Natural killer cell (primary cell): ENCODE results near the gene GABRA6. TPM values are rescaled to one million over a fixed set of nuclear protein-coding genes. Genes with fewer than 3 reads are reported as not detected.

Source experiments
- ATAC-seq, 3 donors: fragments of 150-1000 bp in 2 of 3; fragments of 200-7000 bp in 1 of 3; cut with Tn5 transposase; 1 replicate in 1 of 3; 2 replicates in 2 of 3; pipeline ENCODE4 v1.10.0; 2021; ENCODE audit warnings: mild to moderate bottlenecking in 2 of 3, moderate library complexity in 2 of 3
- DNase-seq, 2 donors: peaks; one replicate each; pipeline versions ENCODE4 v3.0.0 to v3.0.0-alpha.2; 2013 to 2021; ENCODE audit warnings: mixed read lengths in 1 of 2
- H3K27ac ChIP-seq: one replicate; pipeline ENCODE4 v1.5.1; 2013; ENCODE audit warnings: mild to moderate bottlenecking, low read length
- H3K27me3 ChIP-seq: one replicate; pipeline ENCODE4 v1.6.1; 2013; ENCODE audit warnings: low read length; ENCODE audit not compliant: control insufficient read depth, insufficient read depth
- H3K36me3 ChIP-seq: one replicate; pipeline ENCODE4 v1.6.1; 2013; ENCODE audit warnings: low read length; ENCODE audit not compliant: control insufficient read depth, insufficient read depth
- H3K4me1 ChIP-seq: one replicate; pipeline ENCODE4 v1.6.1; 2013; ENCODE audit warnings: low read length; ENCODE audit not compliant: control insufficient read depth, insufficient read depth
- H3K4me3 ChIP-seq: one replicate; pipeline ENCODE4 v1.5.1; 2013; ENCODE audit warnings: low read length
- H3K9me3 ChIP-seq: one replicate; pipeline ENCODE4 v1.6.1; 2013; ENCODE audit warnings: low read length; ENCODE audit not compliant: control insufficient read depth, insufficient read depth
- H3K27ac Mint-ChIP-seq, 2 donors: one replicate each; pipeline ENCODE4 v1.8.0; 2022; ENCODE audit warnings: mild to moderate bottlenecking in 2 of 2, mixed read lengths in 2 of 2, moderate library complexity in 1 of 2
- H3K27me3 Mint-ChIP-seq, 2 donors: one replicate each; pipeline ENCODE4 v1.8.0; 2022; ENCODE audit warnings: low read depth in 2 of 2, mixed read lengths in 2 of 2
- H3K36me3 Mint-ChIP-seq: one replicate; pipeline ENCODE4 v1.8.0; 2022; ENCODE audit warnings: mixed read lengths
- H3K4me1 Mint-ChIP-seq, 2 donors: one replicate each; pipeline ENCODE4 v1.8.0; 2022; ENCODE audit warnings: mixed read lengths in 2 of 2
- H3K4me3 Mint-ChIP-seq: one replicate; pipeline ENCODE4 v1.8.0; 2022; ENCODE audit warnings: mild to moderate bottlenecking, moderate library complexity, mixed read lengths
- H3K9me3 Mint-ChIP-seq, 2 donors: one replicate each; pipeline ENCODE4 v1.8.0; 2022; ENCODE audit warnings: mixed read lengths in 2 of 2
- WGBS: methylation state at CpG from one replicate; pipeline ENCODE4 v1.1.7; 2013; ENCODE audit warnings: missing lambda C conversion rate; ENCODE audit not compliant: insufficient coverage; 5-methylcytosine and 5-hydroxymethylcytosine counted together
- intact Hi-C: fragments of 100-400 bp; cut with micrococcal nuclease; formaldehyde crosslinking; loops from one replicate; pipeline ENCODE4 v1.14.2; 2022
- total RNA-seq, 4 donors: library from RNA; stranded (reverse); fragments of 120-200 nt in 1 of 4; gene quantifications; one replicate each; pipeline versions ENCODE4 v1.2.3 to v1.2.4, GENCODE V29; 2013 to 2022
- TF ChIP-seq, protein P1 (sequence below): fragments of 200-600 bp; IDR thresholded peaks from one replicate; pipeline ENCODE4 v1.8.0; 2022; ENCODE audit warnings: antibody characterized with exemption

Gene GABRA6
- total RNA-seq, 3 donors from 2014 or later (not counting 1 experiment from before 2014, with no cell fraction given) = not detected

DNA sequence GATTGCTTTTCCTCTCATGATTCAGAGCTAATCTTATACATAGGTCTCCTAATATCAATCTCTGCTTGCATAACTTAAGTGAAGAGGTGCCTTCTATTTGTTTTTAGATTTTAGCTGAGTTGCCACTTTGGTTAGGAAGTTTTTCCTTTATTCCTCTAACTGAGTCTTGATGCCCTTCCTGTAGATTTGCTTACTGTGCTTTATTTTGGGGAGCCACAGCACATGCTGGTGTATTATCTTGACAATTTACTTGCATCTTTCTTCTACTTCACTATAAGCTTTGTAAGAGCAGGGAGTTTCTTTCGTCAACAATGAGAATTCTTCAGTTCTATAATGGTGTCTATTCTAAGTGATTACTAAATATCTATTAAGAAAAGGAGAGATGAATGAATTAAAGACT lies 54.9 kb downstream of the GABRA6 start:
- Mint-ChIP-seq H3K27ac (no peak overlapping the region), H3K27me3 (no peaks in the 10 kb centered on the region), H3K4me3 (no peak overlapping the region), H3K4me1 (no peaks in the 10 kb centered on the region), H3K36me3 (peaks cover 11% of the 10 kb centered on the region), H3K9me3 (peaks cover 12 to 20% of the 10 kb centered on the region in 2 donors)
- H3K27ac ChIP-seq = no peak overlapping the region
- TF ChIP-seq, protein P1, sequence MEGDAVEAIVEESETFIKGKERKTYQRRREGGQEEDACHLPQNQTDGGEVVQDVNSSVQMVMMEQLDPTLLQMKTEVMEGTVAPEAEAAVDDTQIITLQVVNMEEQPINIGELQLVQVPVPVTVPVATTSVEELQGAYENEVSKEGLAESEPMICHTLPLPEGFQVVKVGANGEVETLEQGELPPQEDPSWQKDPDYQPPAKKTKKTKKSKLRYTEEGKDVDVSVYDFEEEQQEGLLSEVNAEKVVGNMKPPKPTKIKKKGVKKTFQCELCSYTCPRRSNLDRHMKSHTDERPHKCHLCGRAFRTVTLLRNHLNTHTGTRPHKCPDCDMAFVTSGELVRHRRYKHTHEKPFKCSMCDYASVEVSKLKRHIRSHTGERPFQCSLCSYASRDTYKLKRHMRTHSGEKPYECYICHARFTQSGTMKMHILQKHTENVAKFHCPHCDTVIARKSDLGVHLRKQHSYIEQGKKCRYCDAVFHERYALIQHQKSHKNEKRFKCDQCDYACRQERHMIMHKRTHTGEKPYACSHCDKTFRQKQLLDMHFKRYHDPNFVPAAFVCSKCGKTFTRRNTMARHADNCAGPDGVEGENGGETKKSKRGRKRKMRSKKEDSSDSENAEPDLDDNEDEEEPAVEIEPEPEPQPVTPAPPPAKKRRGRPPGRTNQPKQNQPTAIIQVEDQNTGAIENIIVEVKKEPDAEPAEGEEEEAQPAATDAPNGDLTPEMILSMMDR = no peak
- H3K4me1 ChIP-seq = no peaks in the 10 kb centered on the region
- H3K4me3 ChIP-seq = no peak overlapping the region
- peaks cover 18% of the 10 kb centered on the region for H3K9me3 ChIP-seq
- no peaks in the 10 kb centered on the region for H3K27me3 ChIP-seq
- WGBS = no CpG with 5 or more reads among the region's 1 CpG
- intact Hi-C loops = no loop called here
- H3K36me3 ChIP-seq = no peaks in the 10 kb centered on the region
- ATAC-seq = no peak
- DNase-seq = no peak

DNA sequence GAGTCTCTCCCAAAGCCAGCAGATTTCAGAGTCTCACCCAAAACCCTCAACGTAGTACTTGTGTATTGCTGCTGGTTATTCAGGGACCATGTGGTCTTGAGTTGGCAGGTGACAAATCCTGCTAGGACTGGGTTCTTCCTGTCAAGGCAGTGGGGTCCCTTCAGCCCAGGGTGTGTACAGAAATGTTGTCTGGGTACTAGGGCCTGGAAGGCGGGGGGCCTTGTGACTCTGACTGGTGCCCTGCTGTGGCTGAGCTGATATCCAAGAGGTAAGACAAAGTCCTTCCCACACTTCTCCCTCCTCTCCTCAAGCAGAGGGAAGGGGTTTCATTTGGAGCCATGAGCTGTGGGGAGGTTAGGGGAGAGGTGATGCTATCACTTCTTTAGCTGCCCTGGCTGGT lies 58.8 kb downstream of the GABRA6 start:
- Mint-ChIP-seq H3K36me3 (no peaks in the 10 kb centered on the region), H3K27me3 (no peaks in the 10 kb centered on the region), H3K9me3 (peaks cover 9 to 15% of the 10 kb centered on the region in 2 donors), H3K4me1 (no peaks in the 10 kb centered on the region), H3K27ac (no peak overlapping the region), H3K4me3 (no peak overlapping the region)
- Histone ChIP-seq H3K27me3 (no peaks in the 10 kb centered on the region), H3K4me3 (no peak overlapping the region), H3K9me3 (peaks cover 16% of the 10 kb centered on the region), H3K4me1 (no peaks in the 10 kb centered on the region), H3K36me3 (no peaks in the 10 kb centered on the region), H3K27ac (no peak overlapping the region)
- DNase-seq (no peak), ATAC-seq (no peak)
- TF ChIP-seq, protein P1 = no peak
- intact Hi-C loops = no loop called here
- WGBS = 92% methylated on average over 1 of the region's 2 CpGs

DNA sequence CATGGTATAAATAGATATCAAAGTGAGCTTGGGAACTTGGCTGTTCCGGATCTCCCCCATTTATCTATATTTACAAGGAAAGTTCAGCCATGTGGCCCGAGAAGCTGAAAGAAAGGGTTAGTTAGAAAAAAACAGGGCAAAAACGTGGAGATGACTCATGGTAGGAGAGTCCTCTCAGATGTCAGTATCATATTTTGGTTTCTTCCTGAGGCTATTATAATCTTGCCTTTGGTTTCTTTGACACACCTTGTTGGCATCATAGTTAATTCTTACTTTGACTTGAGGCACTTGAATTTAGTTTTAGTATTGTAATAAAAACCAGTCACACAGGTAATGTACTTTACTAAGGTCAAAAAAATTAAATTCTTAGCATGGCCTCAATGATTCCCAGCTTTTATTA lies 59.9 kb downstream of the GABRA6 start:
- intact Hi-C loops = no loop called here
- no peak overlapping the region for H3K27ac Mint-ChIP-seq
- no peak for DNase-seq
- ATAC-seq = no peak
- H3K9me3 ChIP-seq = peaks cover 16% of the 10 kb centered on the region
- H3K4me1 Mint-ChIP-seq = no peaks in the 10 kb centered on the region
- no peaks in the 10 kb centered on the region for H3K27me3 Mint-ChIP-seq
- H3K27me3 ChIP-seq = no peaks in the 10 kb centered on the region
- H3K36me3 Mint-ChIP-seq = no peaks in the 10 kb centered on the region
- no peak overlapping the region for H3K27ac ChIP-seq
- WGBS = 36% methylated on average over 2 of the region's 3 CpGs
- no peak overlapping the region for H3K4me3 ChIP-seq
- H3K4me1 ChIP-seq = no peaks in the 10 kb centered on the region
- TF ChIP-seq, protein P1 = no peak
- peaks cover 8 to 9% of the 10 kb centered on the region in 2 donors for H3K9me3 Mint-ChIP-seq
- H3K36me3 ChIP-seq = no peaks in the 10 kb centered on the region
- H3K4me3 Mint-ChIP-seq = no peak overlapping the region

DNA sequence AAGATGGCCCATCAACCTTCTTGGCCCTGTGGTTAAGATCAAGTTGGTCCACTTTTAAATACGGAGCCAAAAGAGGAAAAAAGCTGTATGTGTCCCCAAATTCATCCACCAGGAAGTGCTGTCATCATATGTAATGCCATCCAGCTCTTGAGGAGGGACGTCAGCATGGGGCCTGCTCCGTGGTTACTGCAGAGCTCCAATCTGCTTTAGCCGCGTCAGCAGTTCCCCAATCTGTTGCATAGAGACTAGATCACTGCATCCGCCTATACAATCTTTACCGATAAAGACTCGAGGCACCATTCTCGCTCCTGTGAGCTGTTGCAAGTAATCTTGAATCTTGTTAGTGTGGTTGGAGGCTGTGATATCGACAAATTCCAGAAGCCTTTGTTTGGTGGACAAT lies 65.7 kb downstream of the GABRA6 start:
- Histone ChIP-seq H3K9me3 (no peaks in the 10 kb centered on the region), H3K27me3 (no peaks in the 10 kb centered on the region), H3K27ac (no peak overlapping the region), H3K4me3 (no peak overlapping the region), H3K36me3 (no peaks in the 10 kb centered on the region), H3K4me1 (no peaks in the 10 kb centered on the region)
- ATAC-seq (no peak), DNase-seq (no peak)
- Mint-ChIP-seq H3K36me3 (no peaks in the 10 kb centered on the region), H3K4me1 (no peaks in the 10 kb centered on the region), H3K27me3 (no peaks in the 10 kb centered on the region), H3K4me3 (no peak overlapping the region), H3K27ac (no peak overlapping the region), H3K9me3 (peaks cover 13 to 20% of the 10 kb centered on the region in 2 donors)
- TF ChIP-seq, protein P1 = no peak
- 82% methylated on average over 10 of the region's 10 CpGs for WGBS
- intact Hi-C loops = no loop called here
